ENCODE data around the gene MAPK14.
"Not testable (repeated sequence)": the region's sequence is repeated elsewhere in the genome, so short reads cannot be mapped to it uniquely, and the experiment has no call there.

MAPK14 gene

GRCh38 chr6:36109092-36109491 is 81.5 kb downstream of the MAPK14 start:
- no peak for DNase-seq

GRCh38 chr6:36110050-36110449 is 82.4 kb downstream of the MAPK14 start:
- DNase-seq, result no peak

GRCh38 chr6:36110863-36111262 is 83.3 kb downstream of the MAPK14 start:
- no peak for DNase-seq

GRCh38 chr6:36111526-36111925 is 83.9 kb downstream of the MAPK14 start:
- DNase-seq, result no peak

- no peak for DNase-seq
Measured at GRCh38 chr6:36113049-36113448, 85.4 kb downstream of the MAPK14 start.

GRCh38 chr6:36113703-36114102 is 86.1 kb downstream of the MAPK14 start:
- no peak for DNase-seq

GRCh38 chr6:36114798-36115408 is 87.3 kb downstream of the MAPK14 start:
- DNase-seq, result no peak

GRCh38 chr6:36115412-36115811 is 87.8 kb downstream of the MAPK14 start:
- DNase-seq, result no peak

GRCh38 chr6:36116066-36116864 is 88.7 kb downstream of the MAPK14 start:
- no peak for DNase-seq

GRCh38 chr6:36116943-36117342 is 89.3 kb downstream of the MAPK14 start:
- no peak for DNase-seq

GRCh38 chr6:36117658-36118549 is 90.3 kb downstream of the MAPK14 start:
- DNase-seq, result no peak

GRCh38 chr6:36118550-36119107 is 91.0 kb downstream of the MAPK14 start:
- no peak for DNase-seq

- DNase-seq, result no peak
Measured at GRCh38 chr6:36119209-36119608, 91.6 kb downstream of the MAPK14 start.

GRCh38 chr6:36120018-36120417 is 92.4 kb downstream of the MAPK14 start:
- no peak for DNase-seq

- DNase-seq, result peak; percentile 57
Measured at GRCh38 chr6:36120539-36120938, 92.9 kb downstream of the MAPK14 start.

- peak; percentile 52 for DNase-seq
Measured at GRCh38 chr6:36120979-36121786, 93.6 kb downstream of the MAPK14 start.

GRCh38 chr6:36121787-36122494 is 94.3 kb downstream of the MAPK14 start:
- no peak for DNase-seq

- DNase-seq, result no peak
Measured at GRCh38 chr6:36122495-36123269, 95.1 kb downstream of the MAPK14 start.

GRCh38 chr6:36123270-36124139 is 95.9 kb downstream of the MAPK14 start:
- DNase-seq, result peak; percentile 78

GRCh38 chr6:36124346-36124745 is 96.7 kb downstream of the MAPK14 start:
- not testable (repeated sequence) for DNase-seq
